H54 (cell line): ENCODE measurements around the gene TFR2.

Source experiments
- DNase-seq: peaks from one replicate; pipeline ENCODE4 v3.0.0; 2011; ENCODE audit warnings: low spot score, mixed read lengths; ENCODE audit not compliant: insufficient read length
- FAIRE-seq: peaks from 3 replicates; lab custom pipeline; 2011; peaks lifted over from hg19 to GRCh38; lab: Jason Lieb, UNC
- POLR2A ChIP-seq: IDR thresholded peaks from 2 replicates; pipeline ENCODE4 v1.6.1; 2011; ENCODE audit warnings: low read depth, mild to moderate bottlenecking, low read length

TFR2 gene

DNA sequence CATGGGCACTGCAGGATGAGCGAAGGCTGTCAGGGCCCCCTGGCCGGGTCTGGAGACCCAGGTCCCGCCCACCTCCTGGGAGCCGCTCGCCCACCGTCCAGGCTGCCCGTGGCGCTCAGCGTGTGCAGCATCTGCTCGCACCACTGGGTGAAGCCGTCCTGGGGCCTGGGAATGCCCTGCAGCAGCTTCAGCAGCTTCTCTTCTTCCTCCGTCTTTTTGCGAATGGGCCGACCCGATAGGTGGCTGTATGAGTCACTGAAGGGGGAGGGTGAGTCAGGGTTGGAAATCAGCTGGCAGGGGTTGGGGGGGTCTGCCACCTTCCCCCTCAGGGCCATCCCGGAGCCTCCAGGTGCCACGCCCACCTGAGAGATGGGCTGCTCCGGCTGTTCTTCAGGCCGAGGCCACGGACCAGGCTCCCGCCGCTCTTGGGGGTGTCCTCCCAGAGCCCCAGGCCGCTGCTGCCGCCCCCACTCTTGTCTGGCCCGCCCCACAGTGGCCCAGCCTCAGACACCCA, 40.9 kb upstream of the TFR2 start:
- peak; percentile 70 for DNase-seq

GRCh38 chr7:100681491-100682227, 40.3 kb upstream of the TFR2 start:
- TF ChIP-seq POLR2A, result no peak
- FAIRE-seq, result no peak
- no peak for DNase-seq

More for the DNA sequence above, 40.9 kb upstream of the TFR2 start:
- FAIRE-seq, result no peak
- TF ChIP-seq POLR2A, result peak; percentile 6; the same call in 1 of the 2 replicates

- no peak for TF ChIP-seq POLR2A
- DNase-seq (no peak), FAIRE-seq (no peak)
Observed at GRCh38 chr7:100680576-100681271, 39.4 kb upstream of the TFR2 start.

GRCh38 chr7:100679927-100680575, 38.7 kb upstream of the TFR2 start:
- FAIRE-seq (no peak), DNase-seq (no peak)
- TF ChIP-seq POLR2A, result no peak

GRCh38 chr7:100679129-100679926, 38.0 kb upstream of the TFR2 start:
- no peak for TF ChIP-seq POLR2A
- DNase-seq (no peak), FAIRE-seq (no peak)

GRCh38 chr7:100678291-100678984, 37.1 kb upstream of the TFR2 start:
- FAIRE-seq (no peak), DNase-seq (no peak)
- no peak for TF ChIP-seq POLR2A

DNA sequence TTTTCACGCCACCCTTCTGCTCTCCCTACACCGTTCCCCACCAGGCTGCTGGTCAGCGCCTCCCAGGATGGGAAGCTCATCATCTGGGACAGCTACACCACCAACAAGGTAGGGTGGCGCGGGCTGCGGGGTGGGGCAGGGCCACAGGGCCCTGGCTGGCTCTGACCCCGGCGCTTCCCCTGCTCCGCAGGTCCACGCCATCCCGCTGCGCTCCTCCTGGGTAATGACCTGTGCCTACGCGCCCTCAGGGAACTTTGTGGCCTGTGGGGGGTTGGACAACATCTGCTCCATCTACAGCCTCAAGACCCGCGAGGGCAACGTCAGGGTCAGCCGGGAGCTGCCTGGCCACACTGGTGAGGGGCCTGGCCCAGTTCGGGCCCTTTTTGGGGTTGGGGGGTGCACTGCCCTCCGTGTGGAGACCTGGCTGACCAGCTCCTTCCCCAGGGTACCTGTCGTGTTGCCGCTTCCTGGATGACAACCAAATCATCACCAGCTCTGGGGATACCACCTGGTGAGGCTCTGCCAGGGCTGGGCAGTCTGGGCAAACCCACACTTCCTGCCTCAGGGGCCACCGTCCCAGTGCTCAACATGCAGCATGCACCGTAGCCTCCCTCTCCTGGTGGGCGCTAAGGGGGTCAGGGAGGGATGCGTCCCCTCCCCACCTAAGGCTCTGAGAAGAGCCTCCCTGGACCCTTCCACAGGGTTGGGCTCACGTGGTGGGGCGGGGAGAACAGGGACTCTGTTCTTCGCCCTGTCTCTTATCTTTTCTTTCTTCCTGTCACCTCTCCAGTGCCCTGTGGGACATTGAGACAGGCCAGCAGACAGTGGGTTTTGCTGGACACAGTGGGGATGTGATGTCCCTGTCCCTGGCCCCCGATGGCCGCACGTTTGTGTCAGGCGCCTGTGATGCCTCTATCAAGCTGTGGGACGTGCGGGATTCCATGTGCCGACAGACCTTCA, 36.2 kb upstream of the TFR2 start:
- FAIRE-seq (no peak), DNase-seq (no peak)
- no peak for TF ChIP-seq POLR2A

DNA sequence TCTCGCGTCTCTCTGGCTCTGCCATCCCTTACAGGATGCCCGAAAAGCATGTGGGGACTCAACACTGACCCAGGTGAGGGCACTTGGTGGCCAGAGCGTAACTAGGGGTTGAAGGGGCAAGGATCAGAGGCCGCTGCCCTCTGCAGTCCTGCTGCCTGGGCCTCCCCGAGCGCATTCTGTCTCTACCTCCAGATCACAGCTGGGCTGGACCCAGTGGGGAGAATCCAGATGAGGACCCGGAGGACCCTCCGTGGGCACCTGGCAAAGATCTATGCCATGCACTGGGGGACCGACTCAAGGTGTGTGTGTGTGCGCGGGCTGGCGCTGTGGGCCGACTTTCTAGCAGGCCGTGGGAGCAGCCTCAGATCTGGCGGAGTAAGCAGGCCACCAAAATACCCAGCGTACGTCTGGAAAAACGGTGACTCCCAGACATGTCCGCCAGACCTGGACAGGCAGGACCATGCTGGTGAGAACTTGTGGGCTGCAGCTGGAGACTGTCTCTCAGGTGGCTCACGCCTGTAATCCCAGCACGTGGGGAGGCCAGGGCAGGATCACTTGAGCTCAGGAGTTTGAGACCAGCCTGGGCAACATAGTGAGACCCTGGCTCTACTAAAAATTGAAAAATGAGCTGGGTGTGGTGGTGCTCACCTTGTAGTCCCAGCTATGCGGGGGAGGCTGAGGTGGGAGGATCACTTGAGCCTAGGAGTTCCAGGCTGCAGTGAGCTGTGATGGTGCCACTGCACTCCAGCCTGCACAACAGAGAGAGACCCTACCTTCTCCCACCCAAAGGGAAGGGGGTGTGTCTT, 35.4 kb upstream of the TFR2 start:
- DNase-seq, result no peak
- FAIRE-seq, result no peak
- no peak for TF ChIP-seq POLR2A

GRCh38 chr7:100675581-100676350, 34.4 kb upstream of the TFR2 start:
- no peak for FAIRE-seq
- TF ChIP-seq POLR2A, result no peak
- peak; percentile 75 for DNase-seq

DNA sequence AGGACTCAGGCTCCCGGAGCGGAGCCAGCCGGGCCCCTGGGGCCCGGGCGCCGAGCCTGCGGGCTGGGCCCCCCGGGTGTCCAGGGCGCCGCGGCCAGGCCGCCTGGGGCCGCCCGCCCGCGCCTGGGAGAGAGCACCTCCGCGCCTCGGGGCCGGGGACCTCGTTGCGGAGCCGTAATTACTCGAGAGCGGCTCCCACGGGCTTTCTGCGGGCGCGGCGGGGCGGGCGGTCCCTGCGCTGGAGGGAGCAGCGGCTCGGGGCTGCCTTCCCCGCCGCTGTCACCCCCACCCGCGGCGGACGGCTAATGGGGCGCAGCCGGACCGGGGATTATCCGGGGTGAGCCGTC, 33.7 kb upstream of the TFR2 start:
- TF ChIP-seq POLR2A, result no peak
- FAIRE-seq, result no peak

More for the DNA sequence above, 33.7 kb upstream of the TFR2 start:
- DNase-seq, result no peak
